ENCODE results near the gene IGLL5. TPM values are rescaled to one million over a fixed set of nuclear protein-coding genes. Genes with fewer than 3 reads are reported as not detected.

IGLL5 gene
- polyA plus RNA-seq, 3 donors, result 0.34 to 0.67 TPM; not detected in 1

- no peak for DNase-seq (ENCODE audit: extremely low read depth in 1 of 11, low read depth in 9 of 11, low spot score in 4 of 11)
Measured at GRCh38 chr22:22909605-22910271, 22.1 kb downstream of the IGLL5 start.

GRCh38 chr22:22910272-22911240 is 22.9 kb downstream of the IGLL5 start:
- DNase-seq (ENCODE audit: extremely low read depth in 1 of 11, low read depth in 9 of 11, low spot score in 4 of 11), result no peak

- no peak for DNase-seq (ENCODE audit: extremely low read depth in 1 of 11, low read depth in 9 of 11, low spot score in 4 of 11)
Measured at GRCh38 chr22:22911327-22912134, 23.9 kb downstream of the IGLL5 start.

- DNase-seq (ENCODE audit: extremely low read depth in 1 of 11, low read depth in 9 of 11, low spot score in 4 of 11), result no peak
Measured at GRCh38 chr22:22912135-22912987, 24.7 kb downstream of the IGLL5 start.

GRCh38 chr22:22912988-22913253 is 25.3 kb downstream of the IGLL5 start:
- DNase-seq (ENCODE audit: extremely low read depth in 1 of 11, low read depth in 9 of 11, low spot score in 4 of 11), result no peak

GRCh38 chr22:22913989-22914388 is 26.4 kb downstream of the IGLL5 start:
- DNase-seq (ENCODE audit: extremely low read depth in 1 of 11, low read depth in 9 of 11, low spot score in 4 of 11), result no peak

GRCh38 chr22:22914726-22915669 is 27.4 kb downstream of the IGLL5 start:
- DNase-seq (ENCODE audit: extremely low read depth in 1 of 11, low read depth in 9 of 11, low spot score in 4 of 11), result no peak

GRCh38 chr22:22915670-22916035 is 28.0 kb downstream of the IGLL5 start:
- DNase-seq (ENCODE audit: extremely low read depth in 1 of 11, low read depth in 9 of 11, low spot score in 4 of 11), result no peak

- no peak for DNase-seq (ENCODE audit: extremely low read depth in 1 of 11, low read depth in 9 of 11, low spot score in 4 of 11)
Measured at GRCh38 chr22:22916215-22916951, 28.8 kb downstream of the IGLL5 start.

- no peak for DNase-seq (ENCODE audit: extremely low read depth in 1 of 11, low read depth in 9 of 11, low spot score in 4 of 11)
Measured at GRCh38 chr22:22916952-22917290, 29.3 kb downstream of the IGLL5 start.

- DNase-seq (ENCODE audit: extremely low read depth in 1 of 11, low read depth in 9 of 11, low spot score in 4 of 11), result no peak
Measured at GRCh38 chr22:22917377-22917776, 29.8 kb downstream of the IGLL5 start.

- DNase-seq (ENCODE audit: extremely low read depth in 1 of 11, low read depth in 9 of 11, low spot score in 4 of 11), result no peak
Measured at GRCh38 chr22:22918297-22918965, 30.8 kb downstream of the IGLL5 start.

GRCh38 chr22:22919041-22919440 is 31.4 kb downstream of the IGLL5 start:
- DNase-seq (ENCODE audit: extremely low read depth in 1 of 11, low read depth in 9 of 11, low spot score in 4 of 11), result no peak

- no peak for DNase-seq (ENCODE audit: extremely low read depth in 1 of 11, low read depth in 9 of 11, low spot score in 4 of 11)
Measured at GRCh38 chr22:22920104-22920654, 32.6 kb downstream of the IGLL5 start.

GRCh38 chr22:22920910-22921550 is 33.4 kb downstream of the IGLL5 start:
- no peak for DNase-seq (ENCODE audit: extremely low read depth in 1 of 11, low read depth in 9 of 11, low spot score in 4 of 11)

GRCh38 chr22:22921575-22921974 is 34.0 kb downstream of the IGLL5 start:
- DNase-seq (ENCODE audit: extremely low read depth in 1 of 11, low read depth in 9 of 11, low spot score in 4 of 11), result no peak

All from renal cortex interstitium (tissue), 11 donors.